Stimulated activated CD8-positive, alpha-beta memory T cell treated with anti-CD3 and anti-CD28 coated beads, Interleukin-15, amount 100 ng/mL, for 1 hour (primary cell): Measurements from ENCODE around the gene SLC25A24.

Experiments used
- DNase-seq: peaks from one replicate; pipeline ENCODE4 v3.0.0-alpha.2; 2020; ENCODE audit warnings: low read depth

The SLC25A24 gene

GRCh38 chr1:108097018-108097417, 103.1 kb downstream of the SLC25A24 start:
- DNase-seq = no peak

- DNase-seq = no peak
Observed at GRCh38 chr1:108096089-108096488, 104.1 kb downstream of the SLC25A24 start.

GRCh38 chr1:108089477-108089876, 110.7 kb downstream of the SLC25A24 start:
- no peak for DNase-seq

- DNase-seq = no peak
Observed at GRCh38 chr1:108085628-108086027, 114.5 kb downstream of the SLC25A24 start.

- no peak for DNase-seq
Observed at GRCh38 chr1:108084866-108085477, 115.2 kb downstream of the SLC25A24 start.
